Measurements from ENCODE around the gene ELL.

ELL gene

GRCh38 chr19:18503971-18504885 is 17.6 kb downstream of the ELL start:
- DNase-seq = no peak

- no peak for DNase-seq
These were observed 18.4 kb downstream of the ELL start for GRCh38 chr19:18503337-18503970.

GRCh38 chr19:18502638-18503294 is 19.1 kb downstream of the ELL start:
- DNase-seq = no peak

DNA sequence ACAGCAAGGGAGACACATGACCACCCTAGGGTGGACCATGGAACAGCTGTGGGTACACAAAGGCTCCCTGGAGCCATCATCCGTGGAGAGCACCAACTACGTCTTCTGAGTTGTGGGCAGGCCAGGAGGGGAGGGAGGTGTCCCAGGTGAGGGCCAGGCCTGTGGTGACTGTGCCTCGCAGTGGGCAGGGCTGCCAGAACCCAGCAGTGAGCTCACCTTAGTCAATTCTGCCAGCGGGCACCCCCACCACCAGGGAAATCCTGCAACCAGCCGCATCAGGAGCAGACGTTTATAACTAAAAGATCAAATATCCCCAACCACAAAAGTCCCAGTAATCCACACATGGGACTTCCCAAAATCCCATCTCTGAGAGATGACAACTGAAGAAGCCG is 19.6 kb downstream of the ELL start:
- no peak for DNase-seq

DNA sequence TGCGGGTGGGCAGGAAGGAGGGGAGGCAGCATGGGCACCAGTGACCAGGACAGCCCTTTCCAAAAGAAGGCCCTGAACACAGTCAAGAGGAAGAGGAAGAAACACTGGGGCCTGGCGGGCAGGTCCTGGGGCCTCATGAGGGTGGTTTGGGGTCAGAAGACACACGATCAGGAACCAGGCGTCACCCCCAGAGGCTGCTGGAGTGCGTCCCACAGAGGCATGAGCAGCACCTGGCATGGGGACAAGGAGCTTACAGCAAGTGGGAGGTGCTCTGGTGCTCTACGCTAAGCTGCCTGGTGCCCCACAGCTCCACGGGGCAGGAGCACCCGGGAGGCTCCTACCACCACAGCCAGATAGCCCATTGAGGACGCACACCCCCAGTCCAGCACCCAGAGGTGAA is 20.0 kb downstream of the ELL start:
- no peak for DNase-seq

- no peak for DNase-seq
These were observed 20.5 kb downstream of the ELL start for GRCh38 chr19:18501351-18501750.

GRCh38 chr19:18500799-18501198 is 21.1 kb downstream of the ELL start:
- no peak for DNase-seq

- DNase-seq = no peak
These were observed 21.5 kb downstream of the ELL start for GRCh38 chr19:18500376-18500775.

- DNase-seq = no peak
These were observed 22.7 kb downstream of the ELL start for GRCh38 chr19:18499055-18499775.

- DNase-seq = no peak
These were observed 25.0 kb downstream of the ELL start for GRCh38 chr19:18496980-18497256.

- no peak for DNase-seq
These were observed 25.5 kb downstream of the ELL start for GRCh38 chr19:18496167-18496979.

- no peak for DNase-seq
These were observed 26.5 kb downstream of the ELL start for GRCh38 chr19:18495204-18495911.

DNA sequence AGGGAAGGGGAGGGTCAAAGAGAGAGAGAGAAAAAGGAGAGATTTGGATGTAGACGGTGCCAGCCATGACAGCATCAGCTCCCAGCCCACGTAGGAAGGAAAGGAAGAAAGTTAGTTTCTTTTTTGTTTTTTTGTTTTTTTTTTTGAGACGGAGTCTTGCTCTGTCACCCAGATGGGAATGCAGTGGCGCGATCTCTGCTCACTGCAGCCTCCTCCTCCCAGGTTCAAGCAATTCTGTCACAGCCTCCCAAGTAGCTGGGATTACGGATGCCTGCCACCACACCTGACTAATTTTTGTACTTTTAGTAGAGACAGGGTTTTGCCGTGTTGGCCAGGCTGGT is 27.6 kb downstream of the ELL start:
- DNase-seq = no peak

DNA sequence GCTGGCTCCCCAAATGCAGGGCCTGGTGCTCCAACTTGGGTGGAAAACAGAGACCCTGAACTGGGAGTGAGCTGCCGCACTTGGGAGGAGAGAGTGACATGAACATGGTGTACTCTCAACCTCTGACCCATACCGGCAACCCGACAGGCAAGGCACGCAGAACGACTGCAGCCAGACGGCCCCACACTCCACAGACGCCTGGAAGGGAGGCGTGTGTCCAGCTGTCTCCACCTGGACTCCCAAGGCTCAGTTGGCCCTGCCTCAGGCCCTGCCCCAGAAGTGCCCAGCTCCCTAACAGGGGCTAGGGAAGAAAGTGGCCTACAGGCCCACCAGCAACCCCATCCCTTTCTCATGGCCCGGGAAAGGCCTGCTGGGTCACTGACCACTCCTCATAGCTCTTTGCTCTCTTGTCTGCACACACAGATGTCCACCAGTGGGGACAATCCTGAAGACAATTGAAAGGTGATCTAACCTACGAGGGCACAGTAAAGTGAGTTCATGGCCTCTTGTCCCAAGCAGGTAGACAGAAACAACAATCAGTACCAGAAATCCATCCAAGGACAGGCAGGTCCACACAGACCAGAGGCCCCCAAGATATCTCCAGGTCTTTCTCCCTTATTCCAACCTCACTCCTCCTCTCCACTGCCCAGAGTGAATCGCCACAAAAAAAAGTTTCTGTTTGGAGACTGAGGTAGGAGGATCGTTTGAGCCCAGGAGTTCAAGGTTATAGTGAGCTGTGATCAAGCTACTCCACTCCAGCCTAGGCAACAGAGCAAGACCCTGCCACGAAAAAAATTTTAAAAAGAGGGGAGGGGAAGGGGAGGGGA is 28.2 kb downstream of the ELL start:
- DNase-seq = no peak

GRCh38 chr19:18491995-18492953 is 29.6 kb downstream of the ELL start:
- no peak for DNase-seq

GRCh38 chr19:18490728-18491127 is 31.1 kb downstream of the ELL start:
- DNase-seq = no peak

DNA sequence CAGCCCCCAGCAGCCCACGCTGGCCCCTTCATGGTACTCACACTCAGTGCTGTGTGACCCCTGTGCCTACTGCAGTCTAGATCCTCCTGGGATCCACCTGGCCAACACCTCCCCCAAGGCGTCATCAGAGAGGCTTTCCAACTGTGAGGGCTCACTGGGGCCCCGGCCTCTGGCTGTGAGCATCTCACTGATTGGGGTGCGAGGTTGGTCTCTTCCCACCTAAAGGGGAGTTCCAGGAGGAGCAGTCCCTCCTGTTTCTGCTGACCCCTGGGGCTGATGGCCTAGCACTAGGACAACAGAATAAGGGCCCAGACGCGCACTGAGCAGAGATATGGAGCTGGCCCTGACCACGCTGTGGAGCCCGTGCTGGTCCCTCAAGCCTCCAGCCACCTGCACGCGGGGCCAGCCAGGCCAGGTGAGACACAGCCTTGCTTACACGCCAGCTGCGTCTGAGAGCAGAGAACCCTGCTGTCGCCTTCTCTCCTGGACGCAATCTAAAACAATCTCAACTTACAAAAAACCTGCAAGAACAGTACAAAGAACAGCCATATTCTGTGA is 32.2 kb downstream of the ELL start:
- DNase-seq = no peak

DNA sequence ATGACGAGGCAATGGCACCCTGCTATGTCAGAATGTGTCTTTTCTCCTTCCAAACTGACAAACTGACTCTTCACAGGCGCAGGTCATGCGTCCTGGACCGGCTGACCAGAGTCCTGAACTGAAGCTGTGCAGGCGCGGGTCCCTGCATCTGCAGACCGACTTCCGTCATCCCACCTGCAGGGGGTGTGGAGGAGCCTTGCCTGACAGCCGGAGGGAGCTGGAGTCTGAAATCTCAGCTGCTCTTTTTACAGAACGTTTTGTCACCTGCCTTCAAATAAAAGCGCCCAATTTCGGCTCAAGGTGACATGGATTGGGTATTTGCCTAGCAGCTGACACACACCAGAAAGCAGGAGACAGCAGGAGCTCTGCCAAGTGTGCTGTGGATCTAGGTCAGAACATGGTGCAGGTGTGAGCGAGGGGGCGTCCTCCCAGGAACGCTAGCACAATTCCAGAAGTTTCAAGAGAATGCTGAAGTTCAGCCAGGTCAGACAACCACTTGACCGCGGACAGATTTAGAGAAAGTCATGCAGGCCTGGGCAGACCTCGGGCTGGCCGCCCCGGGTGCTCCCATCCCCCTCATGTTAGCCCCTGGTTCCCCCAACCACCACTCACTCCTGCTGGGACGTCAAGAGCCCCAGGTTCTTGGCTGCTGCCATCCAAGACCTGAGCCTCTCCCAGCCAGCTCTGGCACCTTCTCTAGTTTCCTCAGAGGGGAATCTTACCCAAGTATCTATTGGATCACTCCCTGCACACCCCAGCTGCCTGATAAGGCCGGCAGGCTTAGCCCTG is 32.8 kb downstream of the ELL start:
- DNase-seq = no peak

- DNase-seq = no peak
These were observed 33.5 kb downstream of the ELL start for GRCh38 chr19:18488403-18488723.
